Astrocyte of the cerebellum (primary cell): ENCODE data around the gene C16orf86.
A peak's percentile ranks its signal among the peaks of the same experiment; 100 is the strongest.

Experiments
- DNase-seq: peaks from one replicate; pipeline ENCODE4 v3.0.0-alpha.2; 2011; ENCODE audit warnings: low read depth
- H3K4me3 ChIP-seq: 2 replicates; pipeline ENCODE4 v1.5.1; 2011; ENCODE audit warnings: mild to moderate bottlenecking, low read depth, low read length, moderate library complexity
- in situ Hi-C: cut with HindIII; loops from 2 replicates; pipeline ENCODE4 v1.10.0; 2017; ENCODE audit warnings: low sequenced_read_pairs
- TF ChIP-seq, protein P1 (sequence below): IDR thresholded peaks from 2 replicates; pipeline ENCODE4 v1.5.1; 2012; ENCODE audit warnings: low read length, low read depth, moderate library complexity, mild to moderate bottlenecking; ENCODE audit errors: missing control alignments

C16orf86 gene, protein sequence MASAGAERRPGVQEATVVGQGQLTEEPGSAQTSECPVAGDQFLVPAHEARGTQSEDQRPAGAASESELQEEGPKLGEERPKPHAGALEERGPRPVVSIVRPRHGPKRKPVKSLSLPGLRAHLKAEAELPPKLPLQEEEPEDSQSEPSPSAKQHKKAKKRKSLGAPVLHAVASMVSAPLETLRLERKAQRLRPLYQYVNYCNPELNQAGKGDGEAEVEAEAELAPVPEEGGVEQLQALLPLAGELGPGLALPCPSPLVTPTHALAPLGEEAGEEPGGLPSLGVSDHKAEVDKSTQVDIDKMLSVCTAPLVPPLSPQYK

DNA sequence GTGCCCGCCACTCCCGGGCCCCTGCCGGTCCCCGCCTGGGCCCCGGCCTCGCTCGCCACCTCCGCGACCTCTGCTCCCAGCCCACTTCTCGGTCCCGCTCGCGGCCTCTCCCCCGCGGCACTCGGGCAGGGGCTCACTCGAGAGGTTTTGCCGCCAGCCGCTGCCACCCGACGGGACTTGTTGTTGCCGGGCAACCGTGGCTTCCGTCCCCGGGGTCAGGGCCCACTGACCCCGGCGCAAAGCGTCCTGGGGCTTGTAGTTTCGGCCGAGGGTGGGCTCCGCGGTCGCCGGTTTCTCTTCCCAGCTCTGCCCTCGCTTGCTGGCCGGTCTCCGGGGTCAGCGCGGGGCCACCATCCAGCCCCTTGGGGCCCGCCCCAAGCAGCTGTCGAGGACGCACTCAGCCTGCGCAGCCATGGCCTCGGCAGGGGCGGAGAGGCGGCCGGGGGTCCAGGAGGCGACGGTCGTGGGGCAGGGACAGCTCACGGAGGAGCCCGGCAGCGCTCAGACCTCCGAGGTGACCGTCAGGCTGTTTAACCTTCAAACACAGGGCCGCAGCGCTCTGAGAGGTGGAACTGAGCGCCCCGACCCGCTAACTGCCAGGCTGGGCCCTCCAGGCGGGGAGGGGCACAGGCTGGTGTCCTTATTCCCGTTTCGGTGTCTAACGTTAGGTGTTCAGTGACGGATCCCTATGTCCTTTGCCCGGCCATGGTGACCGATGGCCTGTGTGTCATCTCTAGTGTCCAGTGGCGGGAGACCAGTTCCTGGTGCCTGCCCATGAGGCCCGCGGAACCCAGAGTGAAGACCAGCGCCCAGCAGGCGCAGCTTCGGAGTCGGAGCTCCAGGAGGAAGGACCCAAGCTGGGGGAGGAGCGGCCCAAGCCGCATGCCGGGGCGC is at the start of gene C16orf86, which contains the start of gene ENKD1:
Gene C16orf86, plus strand, starts transcription at position 256 of the 894 bp plus-strand sequence. Its CDS starts 157 bp downstream, at position 413.
Gene ENKD1, minus strand, starts transcription at position 192 of the 894 bp plus-strand sequence. CDS start 308 bp downstream, outside the sequence.
- in situ Hi-C loops = no loop called here
- TF ChIP-seq, protein P1, sequence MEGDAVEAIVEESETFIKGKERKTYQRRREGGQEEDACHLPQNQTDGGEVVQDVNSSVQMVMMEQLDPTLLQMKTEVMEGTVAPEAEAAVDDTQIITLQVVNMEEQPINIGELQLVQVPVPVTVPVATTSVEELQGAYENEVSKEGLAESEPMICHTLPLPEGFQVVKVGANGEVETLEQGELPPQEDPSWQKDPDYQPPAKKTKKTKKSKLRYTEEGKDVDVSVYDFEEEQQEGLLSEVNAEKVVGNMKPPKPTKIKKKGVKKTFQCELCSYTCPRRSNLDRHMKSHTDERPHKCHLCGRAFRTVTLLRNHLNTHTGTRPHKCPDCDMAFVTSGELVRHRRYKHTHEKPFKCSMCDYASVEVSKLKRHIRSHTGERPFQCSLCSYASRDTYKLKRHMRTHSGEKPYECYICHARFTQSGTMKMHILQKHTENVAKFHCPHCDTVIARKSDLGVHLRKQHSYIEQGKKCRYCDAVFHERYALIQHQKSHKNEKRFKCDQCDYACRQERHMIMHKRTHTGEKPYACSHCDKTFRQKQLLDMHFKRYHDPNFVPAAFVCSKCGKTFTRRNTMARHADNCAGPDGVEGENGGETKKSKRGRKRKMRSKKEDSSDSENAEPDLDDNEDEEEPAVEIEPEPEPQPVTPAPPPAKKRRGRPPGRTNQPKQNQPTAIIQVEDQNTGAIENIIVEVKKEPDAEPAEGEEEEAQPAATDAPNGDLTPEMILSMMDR = no peak
- peak; percentile 23 for DNase-seq
- H3K4me3 ChIP-seq = peak within 1 kb of the TSS; percentile 64

DNA sequence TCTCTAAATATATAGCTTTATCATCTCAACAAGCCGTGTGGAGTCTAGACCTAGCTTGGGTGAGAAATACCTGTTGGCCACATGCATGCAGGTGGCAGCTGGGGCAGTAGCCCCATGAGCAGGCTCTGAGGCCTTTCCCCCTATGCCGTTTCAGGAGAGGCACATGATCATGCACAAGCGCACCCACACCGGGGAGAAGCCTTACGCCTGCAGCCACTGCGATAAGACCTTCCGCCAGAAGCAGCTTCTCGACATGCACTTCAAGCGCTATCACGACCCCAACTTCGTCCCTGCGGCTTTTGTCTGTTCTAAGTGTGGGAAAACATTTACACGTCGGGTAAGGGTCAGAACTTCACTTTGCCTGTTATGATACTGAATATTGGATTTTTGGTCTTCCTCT is 38.4 kb upstream of the C16orf86 start:
- TF ChIP-seq, protein P1 = no peak
- no peak overlapping the region for H3K4me3 ChIP-seq
- in situ Hi-C loops = no loop called here
- DNase-seq = no peak

DNA sequence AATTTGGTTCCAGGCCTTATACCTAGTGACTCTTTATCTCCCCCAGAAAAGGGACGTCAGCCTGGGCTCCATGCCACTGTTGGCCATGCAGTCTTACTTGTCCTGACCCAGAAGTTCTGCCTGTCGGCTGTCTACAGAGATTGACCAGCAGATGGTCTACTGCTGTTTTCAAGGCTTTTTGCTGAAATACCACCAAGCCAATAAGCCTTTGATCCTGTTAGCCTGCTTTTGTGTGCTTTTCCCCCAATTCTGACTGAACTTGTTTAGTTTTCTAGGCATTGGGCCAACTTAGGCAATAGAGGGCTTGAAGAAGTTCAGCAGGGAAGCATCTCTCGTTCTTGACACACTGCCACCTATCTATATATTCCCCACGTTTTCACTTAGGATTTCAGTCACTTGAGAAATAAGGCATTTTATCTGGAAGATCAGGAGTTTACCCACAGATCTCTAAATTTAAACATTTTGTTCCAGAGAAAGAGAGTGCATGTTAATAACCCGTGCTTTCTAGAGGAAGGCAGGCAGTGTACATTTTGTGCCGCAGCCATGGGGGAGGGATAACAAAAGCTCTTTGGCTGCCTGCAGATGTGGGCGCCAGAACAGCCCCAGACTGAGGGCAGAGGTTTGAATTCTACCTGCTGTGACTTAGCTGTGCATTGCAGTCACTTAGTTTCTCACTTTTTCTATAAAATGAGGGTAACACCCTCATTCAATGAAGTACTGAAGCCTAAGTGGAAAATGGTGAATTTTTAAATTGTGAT is 34.0 kb upstream of the C16orf86 start:
- DNase-seq = peak; percentile 11
- in situ Hi-C loops = no loop called here
- TF ChIP-seq, protein P1 = no peak
- no peak overlapping the region for H3K4me3 ChIP-seq

DNA sequence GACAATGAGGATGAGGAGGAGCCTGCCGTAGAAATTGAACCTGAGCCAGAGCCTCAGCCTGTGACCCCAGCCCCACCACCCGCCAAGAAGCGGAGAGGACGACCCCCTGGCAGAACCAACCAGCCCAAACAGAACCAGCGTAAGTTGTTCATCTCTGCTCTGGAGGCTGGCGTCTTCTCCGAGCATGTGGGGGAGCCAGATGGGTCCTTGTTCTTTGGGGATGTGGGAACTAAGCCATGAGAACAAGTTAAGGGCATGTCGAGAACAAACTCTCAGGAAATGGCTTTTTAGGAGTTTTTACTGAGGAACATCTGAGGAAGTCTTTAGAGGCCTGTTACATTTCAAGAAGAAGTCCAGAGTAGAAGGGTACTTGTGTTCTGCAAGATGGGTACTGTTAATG is 29.9 kb upstream of the C16orf86 start:
- in situ Hi-C loops = no loop called here

DNA sequence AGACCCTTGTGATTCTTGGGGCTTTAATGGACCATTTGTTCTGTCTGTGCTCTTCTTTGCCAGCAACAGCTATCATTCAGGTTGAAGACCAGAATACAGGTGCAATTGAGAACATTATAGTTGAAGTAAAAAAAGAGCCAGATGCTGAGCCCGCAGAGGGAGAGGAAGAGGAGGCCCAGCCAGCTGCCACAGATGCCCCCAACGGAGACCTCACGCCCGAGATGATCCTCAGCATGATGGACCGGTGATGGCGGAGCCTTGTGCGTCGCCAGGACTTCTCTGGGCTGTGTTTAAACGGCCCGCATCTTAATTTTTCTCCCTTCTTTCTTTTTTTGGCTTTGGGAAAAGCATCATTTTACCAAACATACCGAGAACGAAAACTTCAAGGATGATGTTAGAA is 29.0 kb upstream of the C16orf86 start:
- TF ChIP-seq, protein P1 = no peak
- in situ Hi-C loops = no loop called here
- no peak overlapping the region for H3K4me3 ChIP-seq
- no peak for DNase-seq

More for the DNA sequence above, 29.9 kb upstream of the C16orf86 start:
- H3K4me3 ChIP-seq = no peak overlapping the region
- no peak for DNase-seq
- TF ChIP-seq, protein P1 = no peak
